GM23338 (cell line): ENCODE data around the gene FOXL2NB. TPM values are rescaled to one million over a fixed set of nuclear protein-coding genes. Genes with fewer than 3 reads are reported as not detected.

Experiments used
- ATAC-seq: fragments of 200-7000 bp; cut with Tn5 transposase; 3 replicates; pipeline ENCODE4 v1.9.1; 2020
- DNase-seq: peaks from one replicate; pipeline ENCODE4 v3.0.0-alpha.2; 2015; ENCODE audit warnings: low spot score
- H2AFZ ChIP-seq: fragments of 200-600 bp; sonication (generic); 2 replicates; pipeline ENCODE4 v1.8.0; 2016; ENCODE audit warnings: antibody characterized with exemption, mild to moderate bottlenecking, moderate library complexity
- H3F3A ChIP-seq: fragments of 200-600 bp; sonication (generic); replicated peaks from 2 replicates; pipeline ENCODE4 v1.8.0; 2017; ENCODE audit warnings: antibody characterized with exemption, mixed run types, low read depth
- H3K27ac ChIP-seq: fragments of 200-600 bp; sonication (generic); 2 replicates; pipeline ENCODE4 v1.6.1; 2016; ENCODE audit warnings: low read depth
- H3K27me3 ChIP-seq: fragments of 200-600 bp; sonication (generic); 2 replicates; pipeline ENCODE4 v1.8.0; 2016; ENCODE audit warnings: mild to moderate bottlenecking, mixed run types, moderate library complexity; ENCODE audit not compliant: insufficient read depth
- H3K36me3 ChIP-seq: fragments of 200-600 bp; sonication (generic); 2 replicates; pipeline ENCODE4 v1.8.0; 2016; ENCODE audit warnings: mild to moderate bottlenecking; ENCODE audit not compliant: insufficient read depth
- H3K4me1 ChIP-seq: fragments of 200-600 bp; sonication (generic); 2 replicates; pipeline ENCODE4 v1.8.0; 2016; ENCODE audit warnings: mild to moderate bottlenecking, moderate library complexity; ENCODE audit not compliant: insufficient read depth
- H3K4me2 ChIP-seq: fragments of 200-600 bp; sonication (generic); 2 replicates; pipeline ENCODE4 v1.7.1; 2017; ENCODE audit warnings: mixed run types
- H3K4me3 ChIP-seq: fragments of 200-600 bp; sonication (generic); 2 replicates; pipeline ENCODE4 v1.6.1; 2016; ENCODE audit warnings: mixed run types
- H3K79me2 ChIP-seq: fragments of 200-600 bp; sonication (generic); replicated peaks from 2 replicates; pipeline ENCODE4 v1.8.0; 2017; ENCODE audit warnings: mild to moderate bottlenecking; ENCODE audit not compliant: insufficient read depth
- H3K9me2 ChIP-seq: fragments of 200-600 bp; sonication (generic); 2 replicates; pipeline ENCODE4 v1.8.0; 2017; ENCODE audit not compliant: insufficient read depth
- H4K20me1 ChIP-seq: fragments of 200-600 bp; sonication (generic); replicated peaks from 2 replicates; pipeline ENCODE4 v1.8.0; 2017; ENCODE audit warnings: mild to moderate bottlenecking; ENCODE audit not compliant: insufficient read depth
- H3K27ac Mint-ChIP-seq: 2 replicates; pipeline ENCODE4 v1.8.0; 2020; ENCODE audit warnings: inconsistent platforms, mild to moderate bottlenecking, moderate library complexity, mixed read lengths
- H3K27me3 Mint-ChIP-seq: 3 replicates; pipeline ENCODE4 v1.8.0; 2022; ENCODE audit warnings: low read depth, mild to moderate bottlenecking, moderate library complexity, mixed read lengths, inconsistent platforms; ENCODE audit not compliant: insufficient read depth, poor library complexity
- H3K36me3 Mint-ChIP-seq: 3 replicates; pipeline ENCODE4 v1.8.0; 2021; ENCODE audit warnings: low read depth, mild to moderate bottlenecking, inconsistent platforms, moderate library complexity, mixed read lengths
- H3K4me1 Mint-ChIP-seq: 3 replicates; pipeline ENCODE4 v1.8.0; 2020; ENCODE audit warnings: mild to moderate bottlenecking, inconsistent platforms, mixed read lengths
- H3K4me3 Mint-ChIP-seq: 3 replicates; pipeline ENCODE4 v1.8.0; 2021; ENCODE audit warnings: moderate library complexity, mild to moderate bottlenecking, inconsistent platforms, mixed read lengths
- H3K9me3 Mint-ChIP-seq: 3 replicates; pipeline ENCODE4 v1.8.0; 2020; ENCODE audit warnings: moderate library complexity, mild to moderate bottlenecking, inconsistent platforms, mixed read lengths
- CREB1 ChIP-seq: fragments of 250-450 bp; sonication (Bioruptor Pico); IDR thresholded peaks from 2 replicates; pipeline ENCODE4 v1.5.0; 2020; ENCODE audit warnings: low read depth, mild to moderate bottlenecking, moderate library complexity
- EZH2 ChIP-seq: fragments of 200-600 bp; sonication (generic); IDR thresholded peaks from one replicate; pipeline ENCODE4 v1.8.0; 2017; ENCODE audit warnings: antibody characterized with exemption, mild to moderate bottlenecking, low read depth; ENCODE audit not compliant: unreplicated experiment
- EZH2phosphoT487 ChIP-seq: fragments of 200-600 bp; sonication (generic); IDR thresholded peaks from one replicate; pipeline ENCODE4 v1.8.1; 2018; ENCODE audit warnings: antibody characterized with exemption; ENCODE audit not compliant: unreplicated experiment
- JUNB ChIP-seq: IDR thresholded peaks from one replicate; pipeline ENCODE4 v1.6.1; 2016; ENCODE audit warnings: antibody characterized with exemption; ENCODE audit not compliant: unreplicated experiment
- NANOG ChIP-seq: IDR thresholded peaks from 2 replicates; pipeline ENCODE4 v1.6.1; 2016; ENCODE audit warnings: antibody characterized with exemption, borderline replicate concordance
- POLR2AphosphoS5 ChIP-seq: IDR thresholded peaks from 2 replicates; pipeline ENCODE4 v1.6.1; 2016; ENCODE audit warnings: antibody characterized with exemption, low read depth
- STAT1 ChIP-seq: IDR thresholded peaks from one replicate; pipeline ENCODE4 v1.6.1; 2016; ENCODE audit warnings: antibody characterized with exemption; ENCODE audit not compliant: unreplicated experiment
- ZNF114 ChIP-seq: fragments of 250-450 bp; sonication (Bioruptor Pico); IDR thresholded peaks from 2 replicates; pipeline ENCODE4 v1.5.0; 2020; ENCODE audit warnings: mild to moderate bottlenecking, moderate library complexity
- ZNF331 ChIP-seq: fragments of 250-450 bp; sonication (Bioruptor Pico); IDR thresholded peaks from 2 replicates; pipeline ENCODE4 v1.5.0; 2020; ENCODE audit warnings: low read depth, mild to moderate bottlenecking, moderate library complexity
- polyA plus RNA-seq: library from polyadenylated mRNA; unstranded; fragments of >200 nt; fragmentation: Nextera tagmentation; extraction: Ambion mirVana; gene quantifications from 2 replicates; pipeline ENCODE4 v1.2.1, GENCODE V29; 2016
- total RNA-seq: library from RNA; depleted of rRNA; stranded (reverse); fragments of >200 nt; shearing (Covaris generic); gene quantifications from 2 replicates; pipeline ENCODE4 v1.2.3, GENCODE V29; 2014
- TF ChIP-seq, protein P1 (sequence below), 2 experiments: fragments of 200-600 bp in 1 of 2; sonication (generic) in 1 of 2; conservative IDR thresholded peaks; 2 replicates each; pipeline versions ENCODE4 v1.5.1 to v1.6.1; 2016 to 2017; ENCODE audit warnings: antibody characterized with exemption in 2 of 2, low read depth in 2 of 2, mild to moderate bottlenecking in 2 of 2, moderate library complexity in 1 of 2
- TF ChIP-seq, protein P2 (sequence below): fragments of 250-450 bp; sonication (Bioruptor Pico); IDR thresholded peaks from 2 replicates; pipeline ENCODE4 v1.5.0; 2020; ENCODE audit warnings: mild to moderate bottlenecking, moderate library complexity
- TF ChIP-seq, protein P3 (sequence below): IDR thresholded peaks from one replicate; pipeline ENCODE4 v1.6.1; 2018; ENCODE audit warnings: antibody characterized with exemption; ENCODE audit not compliant: unreplicated experiment
- TF ChIP-seq, protein P4 (sequence below): IDR thresholded peaks from 2 replicates; pipeline ENCODE4 v1.6.1; 2016; ENCODE audit warnings: antibody characterized with exemption

FOXL2NB gene
- total and polyA plus RNA-seq, 2 experiments from 2014 or later = 11.2 to 15.6 TPM

- Histone ChIP-seq H3K4me2 (peak overlapping the region; percentile 92), H4K20me1 (peaks cover 21% of the 10 kb centered on the region), H3K36me3 (no peaks in the 10 kb centered on the region), H3K9me2 (no peaks in the 10 kb centered on the region), H3K4me3 (peak overlapping the region; percentile 65; the same call in 1 of the 2 replicates), H3K27ac (no peak overlapping the region), H3F3A (peaks cover 33% of the 10 kb centered on the region), H3K79me2 (no peaks in the 10 kb centered on the region), H2AFZ (no peak overlapping the region), H3K27me3 (peaks cover 100% of the 10 kb centered on the region), H3K4me1 (peaks cover 63% of the 10 kb centered on the region)
- H3K36me3 Mint-ChIP-seq = 0 out of 3 replicates have a peak, but pooled peaks cover 3% of the 10 kb centered on the region
- no peak overlapping the region for H3K27ac Mint-ChIP-seq
- H3K4me3 Mint-ChIP-seq = peak overlapping the region; percentile 69; the same call in 1 of the 3 replicates
- H3K9me3 Mint-ChIP-seq = peaks cover 12% of the 10 kb centered on the region
- peaks cover 99% of the 10 kb centered on the region for H3K27me3 Mint-ChIP-seq
- no peak for ATAC-seq
- TF ChIP-seq ZNF331 (no peak), STAT1 (no peak), NANOG (no peak), CREB1 (CRISPR knock-in tag) (no peak), EZH2phosphoT487 (no peak), ZNF114 (CRISPR knock-in tag) (no peak), JUNB (no peak), EZH2 (no peak), POLR2AphosphoS5 (no peak)
- TF ChIP-seq, protein P1, sequence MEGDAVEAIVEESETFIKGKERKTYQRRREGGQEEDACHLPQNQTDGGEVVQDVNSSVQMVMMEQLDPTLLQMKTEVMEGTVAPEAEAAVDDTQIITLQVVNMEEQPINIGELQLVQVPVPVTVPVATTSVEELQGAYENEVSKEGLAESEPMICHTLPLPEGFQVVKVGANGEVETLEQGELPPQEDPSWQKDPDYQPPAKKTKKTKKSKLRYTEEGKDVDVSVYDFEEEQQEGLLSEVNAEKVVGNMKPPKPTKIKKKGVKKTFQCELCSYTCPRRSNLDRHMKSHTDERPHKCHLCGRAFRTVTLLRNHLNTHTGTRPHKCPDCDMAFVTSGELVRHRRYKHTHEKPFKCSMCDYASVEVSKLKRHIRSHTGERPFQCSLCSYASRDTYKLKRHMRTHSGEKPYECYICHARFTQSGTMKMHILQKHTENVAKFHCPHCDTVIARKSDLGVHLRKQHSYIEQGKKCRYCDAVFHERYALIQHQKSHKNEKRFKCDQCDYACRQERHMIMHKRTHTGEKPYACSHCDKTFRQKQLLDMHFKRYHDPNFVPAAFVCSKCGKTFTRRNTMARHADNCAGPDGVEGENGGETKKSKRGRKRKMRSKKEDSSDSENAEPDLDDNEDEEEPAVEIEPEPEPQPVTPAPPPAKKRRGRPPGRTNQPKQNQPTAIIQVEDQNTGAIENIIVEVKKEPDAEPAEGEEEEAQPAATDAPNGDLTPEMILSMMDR (conservative IDR thresholded peaks at IDR 0.05; ENCODE audit: low read depth in 2 of 2) = no peak
- TF ChIP-seq, protein P2, sequence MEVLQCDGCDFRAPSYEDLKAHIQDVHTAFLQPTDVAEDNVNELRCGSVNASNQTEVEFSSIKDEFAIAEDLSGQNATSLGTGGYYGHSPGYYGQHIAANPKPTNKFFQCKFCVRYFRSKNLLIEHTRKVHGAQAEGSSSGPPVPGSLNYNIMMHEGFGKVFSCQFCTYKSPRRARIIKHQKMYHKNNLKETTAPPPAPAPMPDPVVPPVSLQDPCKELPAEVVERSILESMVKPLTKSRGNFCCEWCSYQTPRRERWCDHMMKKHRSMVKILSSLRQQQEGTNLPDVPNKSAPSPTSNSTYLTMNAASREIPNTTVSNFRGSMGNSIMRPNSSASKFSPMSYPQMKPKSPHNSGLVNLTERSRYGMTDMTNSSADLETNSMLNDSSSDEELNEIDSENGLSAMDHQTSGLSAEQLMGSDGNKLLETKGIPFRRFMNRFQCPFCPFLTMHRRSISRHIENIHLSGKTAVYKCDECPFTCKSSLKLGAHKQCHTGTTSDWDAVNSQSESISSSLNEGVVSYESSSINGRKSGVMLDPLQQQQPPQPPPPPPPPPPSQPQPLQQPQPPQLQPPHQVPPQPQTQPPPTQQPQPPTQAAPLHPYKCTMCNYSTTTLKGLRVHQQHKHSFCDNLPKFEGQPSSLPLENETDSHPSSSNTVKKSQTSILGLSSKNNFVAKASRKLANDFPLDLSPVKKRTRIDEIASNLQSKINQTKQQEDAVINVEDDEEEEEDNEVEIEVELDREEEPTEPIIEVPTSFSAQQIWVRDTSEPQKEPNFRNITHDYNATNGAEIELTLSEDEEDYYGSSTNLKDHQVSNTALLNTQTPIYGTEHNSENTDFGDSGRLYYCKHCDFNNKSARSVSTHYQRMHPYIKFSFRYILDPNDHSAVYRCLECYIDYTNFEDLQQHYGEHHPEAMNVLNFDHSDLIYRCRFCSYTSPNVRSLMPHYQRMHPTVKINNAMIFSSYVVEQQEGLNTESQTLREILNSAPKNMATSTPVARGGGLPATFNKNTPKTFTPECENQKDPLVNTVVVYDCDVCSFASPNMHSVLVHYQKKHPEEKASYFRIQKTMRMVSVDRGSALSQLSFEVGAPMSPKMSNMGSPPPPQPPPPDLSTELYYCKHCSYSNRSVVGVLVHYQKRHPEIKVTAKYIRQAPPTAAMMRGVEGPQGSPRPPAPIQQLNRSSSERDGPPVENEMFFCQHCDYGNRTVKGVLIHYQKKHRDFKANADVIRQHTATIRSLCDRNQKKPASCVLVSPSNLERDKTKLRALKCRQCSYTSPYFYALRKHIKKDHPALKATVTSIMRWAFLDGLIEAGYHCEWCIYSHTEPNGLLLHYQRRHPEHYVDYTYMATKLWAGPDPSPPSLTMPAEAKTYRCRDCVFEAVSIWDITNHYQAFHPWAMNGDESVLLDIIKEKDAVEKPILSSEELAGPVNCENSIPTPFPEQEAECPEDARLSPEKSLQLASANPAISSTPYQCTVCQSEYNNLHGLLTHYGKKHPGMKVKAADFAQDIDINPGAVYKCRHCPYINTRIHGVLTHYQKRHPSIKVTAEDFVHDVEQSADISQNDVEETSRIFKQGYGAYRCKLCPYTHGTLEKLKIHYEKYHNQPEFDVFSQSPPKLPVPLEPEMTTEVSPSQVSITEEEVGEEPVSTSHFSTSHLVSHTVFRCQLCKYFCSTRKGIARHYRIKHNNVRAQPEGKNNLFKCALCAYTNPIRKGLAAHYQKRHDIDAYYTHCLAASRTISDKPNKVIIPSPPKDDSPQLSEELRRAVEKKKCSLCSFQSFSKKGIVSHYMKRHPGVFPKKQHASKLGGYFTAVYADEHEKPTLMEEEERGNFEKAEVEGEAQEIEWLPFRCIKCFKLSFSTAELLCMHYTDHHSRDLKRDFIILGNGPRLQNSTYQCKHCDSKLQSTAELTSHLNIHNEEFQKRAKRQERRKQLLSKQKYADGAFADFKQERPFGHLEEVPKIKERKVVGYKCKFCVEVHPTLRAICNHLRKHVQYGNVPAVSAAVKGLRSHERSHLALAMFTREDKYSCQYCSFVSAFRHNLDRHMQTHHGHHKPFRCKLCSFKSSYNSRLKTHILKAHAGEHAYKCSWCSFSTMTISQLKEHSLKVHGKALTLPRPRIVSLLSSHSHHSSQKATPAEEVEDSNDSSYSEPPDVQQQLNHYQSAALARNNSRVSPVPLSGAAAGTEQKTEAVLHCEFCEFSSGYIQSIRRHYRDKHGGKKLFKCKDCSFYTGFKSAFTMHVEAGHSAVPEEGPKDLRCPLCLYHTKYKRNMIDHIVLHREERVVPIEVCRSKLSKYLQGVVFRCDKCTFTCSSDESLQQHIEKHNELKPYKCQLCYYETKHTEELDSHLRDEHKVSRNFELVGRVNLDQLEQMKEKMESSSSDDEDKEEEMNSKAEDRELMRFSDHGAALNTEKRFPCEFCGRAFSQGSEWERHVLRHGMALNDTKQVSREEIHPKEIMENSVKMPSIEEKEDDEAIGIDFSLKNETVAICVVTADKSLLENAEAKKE (CRISPR knock-in tag) = no peak
- TF ChIP-seq, protein P3, sequence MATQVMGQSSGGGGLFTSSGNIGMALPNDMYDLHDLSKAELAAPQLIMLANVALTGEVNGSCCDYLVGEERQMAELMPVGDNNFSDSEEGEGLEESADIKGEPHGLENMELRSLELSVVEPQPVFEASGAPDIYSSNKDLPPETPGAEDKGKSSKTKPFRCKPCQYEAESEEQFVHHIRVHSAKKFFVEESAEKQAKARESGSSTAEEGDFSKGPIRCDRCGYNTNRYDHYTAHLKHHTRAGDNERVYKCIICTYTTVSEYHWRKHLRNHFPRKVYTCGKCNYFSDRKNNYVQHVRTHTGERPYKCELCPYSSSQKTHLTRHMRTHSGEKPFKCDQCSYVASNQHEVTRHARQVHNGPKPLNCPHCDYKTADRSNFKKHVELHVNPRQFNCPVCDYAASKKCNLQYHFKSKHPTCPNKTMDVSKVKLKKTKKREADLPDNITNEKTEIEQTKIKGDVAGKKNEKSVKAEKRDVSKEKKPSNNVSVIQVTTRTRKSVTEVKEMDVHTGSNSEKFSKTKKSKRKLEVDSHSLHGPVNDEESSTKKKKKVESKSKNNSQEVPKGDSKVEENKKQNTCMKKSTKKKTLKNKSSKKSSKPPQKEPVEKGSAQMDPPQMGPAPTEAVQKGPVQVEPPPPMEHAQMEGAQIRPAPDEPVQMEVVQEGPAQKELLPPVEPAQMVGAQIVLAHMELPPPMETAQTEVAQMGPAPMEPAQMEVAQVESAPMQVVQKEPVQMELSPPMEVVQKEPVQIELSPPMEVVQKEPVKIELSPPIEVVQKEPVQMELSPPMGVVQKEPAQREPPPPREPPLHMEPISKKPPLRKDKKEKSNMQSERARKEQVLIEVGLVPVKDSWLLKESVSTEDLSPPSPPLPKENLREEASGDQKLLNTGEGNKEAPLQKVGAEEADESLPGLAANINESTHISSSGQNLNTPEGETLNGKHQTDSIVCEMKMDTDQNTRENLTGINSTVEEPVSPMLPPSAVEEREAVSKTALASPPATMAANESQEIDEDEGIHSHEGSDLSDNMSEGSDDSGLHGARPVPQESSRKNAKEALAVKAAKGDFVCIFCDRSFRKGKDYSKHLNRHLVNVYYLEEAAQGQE = no peak
- TF ChIP-seq, protein P4, sequence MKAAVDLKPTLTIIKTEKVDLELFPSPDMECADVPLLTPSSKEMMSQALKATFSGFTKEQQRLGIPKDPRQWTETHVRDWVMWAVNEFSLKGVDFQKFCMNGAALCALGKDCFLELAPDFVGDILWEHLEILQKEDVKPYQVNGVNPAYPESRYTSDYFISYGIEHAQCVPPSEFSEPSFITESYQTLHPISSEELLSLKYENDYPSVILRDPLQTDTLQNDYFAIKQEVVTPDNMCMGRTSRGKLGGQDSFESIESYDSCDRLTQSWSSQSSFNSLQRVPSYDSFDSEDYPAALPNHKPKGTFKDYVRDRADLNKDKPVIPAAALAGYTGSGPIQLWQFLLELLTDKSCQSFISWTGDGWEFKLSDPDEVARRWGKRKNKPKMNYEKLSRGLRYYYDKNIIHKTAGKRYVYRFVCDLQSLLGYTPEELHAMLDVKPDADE = no peak
- no peak for DNase-seq
- H3K4me1 Mint-ChIP-seq = peaks cover 61% of the 10 kb centered on the region
These were observed 6.6 kb upstream of the FOXL2NB start for GRCh38 chr3:138940446-138940845.
